Frontal cortex (tissue), 4 donors: ENCODE results near the gene GRK2. TPM values are rescaled to one million over a fixed set of nuclear protein-coding genes. Genes with fewer than 3 reads are reported as not detected.

Experiments
- DNase-seq, 2 donors: peaks; one replicate each; pipeline ENCODE4 v3.0.0; 2012; ENCODE audit warnings: low spot score in 2 of 2
- FAIRE-seq: peaks from 2 replicates; lab custom pipeline; 2012; peaks lifted over from hg19 to GRCh38; lab: Jason Lieb, UNC
- total RNA-seq: library from RNA; depleted of rRNA; stranded (reverse); fragments of >200 nt; gene quantifications from one replicate; pipeline ENCODE4 v1.2.3, GENCODE V29; 2014
- donor health status: control.
- donor health status: control.
- donor health status: control.

GRK2 gene
- total RNA-seq, 1 donor from 2014 or later: 46.9 TPM

GRCh38 chr11:67280341-67280787 lies 14.1 kb downstream of the GRK2 start:
- no peak for FAIRE-seq
- no peak for DNase-seq

DNA sequence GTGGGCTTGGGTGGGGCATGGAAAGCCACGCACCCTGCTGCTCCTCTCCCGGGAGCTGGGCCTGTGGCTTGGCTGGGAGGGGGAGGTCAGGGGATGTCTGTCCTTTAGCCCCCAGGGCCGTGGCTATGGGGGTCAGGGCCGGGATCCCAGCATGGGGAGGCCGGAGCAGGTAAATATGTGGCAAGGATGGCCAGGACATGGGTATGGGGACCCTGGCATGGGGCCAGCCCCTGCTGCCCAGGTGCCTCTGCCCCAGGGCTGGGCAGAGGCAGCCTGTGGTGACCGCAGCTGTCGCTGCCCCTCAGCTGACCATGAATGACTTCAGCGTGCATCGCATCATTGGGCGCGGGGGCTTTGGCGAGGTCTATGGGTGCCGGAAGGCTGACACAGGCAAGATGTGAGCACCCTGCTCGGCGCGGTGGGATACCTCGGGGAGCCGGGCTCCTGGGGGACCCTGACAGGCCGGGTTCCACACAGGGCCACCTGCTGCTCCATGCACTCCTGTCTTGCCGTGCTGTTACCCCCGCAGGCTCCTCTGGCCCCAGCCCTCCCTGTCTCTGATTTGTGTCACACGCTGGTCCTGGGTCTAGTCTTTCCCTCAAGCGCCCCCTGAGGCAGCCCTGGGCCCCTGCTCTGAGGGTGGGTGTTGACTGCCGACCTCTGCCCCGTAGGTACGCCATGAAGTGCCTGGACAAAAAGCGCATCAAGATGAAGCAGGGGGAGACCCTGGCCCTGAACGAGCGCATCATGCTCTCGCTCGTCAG lies 14.7 kb downstream of the GRK2 start:
- FAIRE-seq (no peak), DNase-seq (no peak)

DNA sequence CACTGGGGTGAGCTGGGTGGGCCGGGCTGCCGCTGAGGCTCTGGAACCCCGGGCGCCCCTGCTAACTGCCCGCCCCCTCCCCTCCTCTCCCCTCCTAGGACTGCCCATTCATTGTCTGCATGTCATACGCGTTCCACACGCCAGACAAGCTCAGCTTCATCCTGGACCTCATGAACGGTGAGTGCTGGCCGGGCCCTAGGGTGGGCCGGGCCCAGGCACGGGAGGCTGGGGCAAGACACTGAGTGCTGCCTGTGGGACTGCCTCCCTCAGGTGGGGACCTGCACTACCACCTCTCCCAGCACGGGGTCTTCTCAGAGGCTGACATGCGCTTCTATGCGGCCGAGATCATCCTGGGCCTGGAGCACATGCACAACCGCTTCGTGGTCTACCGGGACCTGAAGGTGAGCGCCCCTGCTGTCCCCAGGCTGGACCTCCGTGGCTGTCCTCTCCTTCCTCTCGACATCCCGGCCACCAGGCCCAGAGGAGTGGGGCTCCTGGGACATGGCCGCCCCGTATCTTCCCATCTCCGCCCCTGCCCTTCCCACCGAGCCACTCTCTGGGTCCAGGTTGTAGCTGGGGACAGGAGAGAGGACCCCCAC lies 15.4 kb downstream of the GRK2 start:
- DNase-seq: no peak
- no peak for FAIRE-seq

GRCh38 chr11:67282155-67282875 lies 16.0 kb downstream of the GRK2 start:
- FAIRE-seq (no peak), DNase-seq (no peak)

GRCh38 chr11:67282876-67283371 lies 16.7 kb downstream of the GRK2 start:
- FAIRE-seq (no peak), DNase-seq (no peak)

GRCh38 chr11:67283481-67283963 lies 17.2 kb downstream of the GRK2 start:
- FAIRE-seq (no peak), DNase-seq (no peak)

- no peak for DNase-seq
- FAIRE-seq: no peak
These were observed 18.7 kb downstream of the GRK2 start for GRCh38 chr11:67284811-67285540.

DNA sequence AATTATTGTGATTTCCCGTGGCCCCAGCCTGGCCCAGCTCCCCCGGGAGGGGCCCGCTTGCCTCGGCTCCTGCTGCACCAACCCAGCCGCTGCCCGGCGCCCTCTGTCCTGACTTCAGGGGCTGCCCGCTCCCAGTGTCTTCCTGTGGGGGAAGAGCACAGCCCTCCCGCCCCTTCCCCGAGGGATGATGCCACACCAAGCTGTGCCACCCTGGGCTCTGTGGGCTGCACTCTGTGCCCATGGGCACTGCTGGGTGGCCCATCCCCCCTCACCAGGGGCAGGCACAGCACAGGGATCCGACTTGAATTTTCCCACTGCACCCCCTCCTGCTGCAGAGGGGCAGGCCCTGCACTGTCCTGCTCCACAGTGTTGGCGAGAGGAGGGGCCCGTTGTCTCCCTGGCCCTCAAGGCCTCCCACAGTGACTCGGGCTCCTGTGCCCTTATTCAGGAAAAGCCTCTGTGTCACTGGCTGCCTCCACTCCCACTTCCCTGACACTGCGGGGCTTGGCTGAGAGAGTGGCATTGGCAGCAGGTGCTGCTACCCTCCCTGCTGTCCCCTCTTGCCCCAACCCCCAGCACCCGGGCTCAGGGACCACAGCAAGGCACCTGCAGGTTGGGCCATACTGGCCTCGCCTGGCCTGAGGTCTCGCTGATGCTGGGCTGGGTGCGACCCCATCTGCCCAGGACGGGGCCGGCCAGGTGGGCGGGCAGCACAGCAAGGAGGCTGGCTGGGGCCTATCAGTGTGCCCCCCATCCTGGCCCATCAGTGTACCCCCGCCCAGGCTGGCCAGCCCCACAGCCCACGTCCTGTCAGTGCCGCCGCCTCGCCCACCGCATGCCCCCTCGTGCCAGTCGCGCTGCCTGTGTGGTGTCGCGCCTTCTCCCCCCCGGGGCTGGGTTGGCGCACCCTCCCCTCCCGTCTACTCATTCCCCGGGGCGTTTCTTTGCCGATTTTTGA lies 19.5 kb downstream of the GRK2 start:
- no peak for DNase-seq
- FAIRE-seq: no peak

DNA sequence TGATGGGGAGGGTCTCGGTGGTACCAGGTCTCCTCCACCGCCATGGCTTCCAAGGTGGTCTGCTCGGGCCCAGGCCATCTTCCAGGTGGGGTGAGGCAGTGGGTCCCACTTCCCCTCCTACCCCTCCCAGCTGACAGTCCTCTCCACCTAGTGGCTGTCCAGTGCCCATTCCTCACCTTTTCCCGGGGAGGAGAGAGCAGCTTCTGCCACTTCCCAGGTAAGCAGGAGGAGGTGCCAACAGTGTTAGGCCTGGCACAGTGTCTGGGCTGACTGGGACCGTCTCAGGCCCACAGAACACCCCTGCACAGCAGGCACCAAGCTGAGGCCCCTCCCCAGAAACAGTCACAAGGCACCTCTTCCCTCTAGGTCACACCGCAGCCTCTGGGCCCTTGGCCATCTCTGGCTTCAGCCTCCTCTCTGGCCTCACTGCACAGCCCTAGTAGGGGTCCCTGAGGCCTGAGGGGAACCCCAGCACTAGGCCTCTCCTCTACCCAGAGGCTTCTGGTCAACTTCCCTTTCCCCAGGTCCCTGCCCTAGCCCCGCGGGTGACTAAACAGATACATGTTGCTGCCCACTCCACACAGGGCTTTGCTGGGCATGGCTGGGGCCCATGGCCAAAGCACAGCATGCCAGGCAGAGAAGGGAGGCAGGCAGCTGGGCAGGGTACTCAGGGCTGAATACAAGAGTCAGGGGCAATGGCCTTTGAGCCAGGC lies 20.5 kb downstream of the GRK2 start:
- no peak for FAIRE-seq
- no peak for DNase-seq

DNA sequence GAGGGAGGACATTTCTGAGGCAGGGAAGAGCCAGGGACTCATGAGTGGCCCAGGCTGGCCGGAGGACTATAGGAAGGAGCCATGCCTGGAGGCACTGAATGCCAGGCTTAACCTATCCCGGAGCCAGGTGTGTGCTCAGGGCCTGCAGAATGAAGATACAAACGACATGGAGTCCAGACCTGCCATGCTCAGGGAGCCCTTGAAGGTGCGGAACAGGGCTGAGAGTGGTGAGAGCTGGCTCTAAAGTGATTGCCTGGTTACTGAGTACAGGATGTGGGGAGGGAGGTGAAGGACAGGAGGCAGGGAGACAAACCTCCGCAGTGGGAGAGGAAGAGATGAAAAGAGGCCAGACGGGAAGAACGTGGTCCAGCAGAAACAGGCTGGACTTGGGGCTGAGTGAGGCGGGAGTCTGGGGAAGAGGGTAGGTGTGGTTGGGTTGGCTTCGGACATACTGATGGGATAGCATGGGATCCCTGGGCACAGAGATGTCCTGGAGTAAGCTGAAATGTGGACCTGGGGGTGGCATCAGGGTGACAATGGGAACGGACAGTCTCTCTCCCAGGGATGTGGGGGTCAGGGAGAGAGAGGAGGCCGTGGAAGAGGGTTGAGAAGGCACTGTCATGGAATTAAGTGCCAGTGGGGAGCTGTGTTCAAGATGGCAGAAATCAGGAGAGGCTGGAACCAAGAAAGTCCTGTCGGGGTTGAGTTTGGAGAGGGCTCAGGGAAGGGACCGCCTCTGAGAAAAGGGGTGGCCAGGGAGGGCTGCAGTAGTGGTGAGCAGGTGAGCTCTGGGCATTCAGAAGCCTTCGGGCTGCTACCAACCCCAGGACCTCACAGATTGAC lies 21.3 kb downstream of the GRK2 start:
- FAIRE-seq (no peak), DNase-seq (no peak)

DNA sequence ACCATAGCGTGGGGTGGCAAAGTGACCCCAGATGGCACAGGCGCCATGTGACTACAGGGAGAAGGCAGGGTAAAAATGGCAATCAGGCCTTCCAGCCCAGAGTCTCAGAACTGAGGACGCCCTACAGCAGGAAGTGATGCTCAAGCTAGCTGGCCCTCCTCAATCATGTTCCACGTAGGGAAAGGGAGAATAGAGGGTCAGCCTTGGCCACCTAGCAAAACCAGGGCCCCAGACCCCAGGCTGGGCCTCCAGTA lies 21.9 kb downstream of the GRK2 start:
- DNase-seq (no peak), FAIRE-seq (no peak)

GRCh38 chr11:67288452-67289225 lies 22.4 kb downstream of the GRK2 start:
- FAIRE-seq (no peak), DNase-seq (peak; percentile 66 to 75)

DNA sequence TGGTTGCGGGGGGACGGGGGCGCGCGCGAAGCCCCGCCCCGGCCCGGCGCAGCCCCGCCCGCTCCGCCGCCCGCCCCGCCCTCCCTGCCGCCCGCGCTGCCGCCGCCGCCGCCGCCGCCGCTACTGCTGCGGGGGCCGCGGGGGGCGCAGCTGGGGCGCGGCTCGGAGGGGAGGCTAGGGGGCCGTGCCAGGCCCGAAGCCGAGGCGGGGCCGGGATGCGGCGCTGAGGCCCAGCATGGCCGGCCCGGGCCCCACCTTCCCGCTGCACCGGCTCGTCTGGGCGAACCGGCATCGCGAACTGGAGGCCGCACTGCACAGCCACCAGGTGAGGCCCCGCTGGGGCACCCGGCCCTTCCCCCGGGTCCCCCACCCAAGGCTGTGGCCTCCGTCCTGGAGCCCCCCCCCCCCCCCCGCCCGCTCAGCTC lies 23.0 kb downstream of the GRK2 start, which contains the start of gene ANKRD13D:
Gene ANKRD13D (plus strand): TSS at position 78 of the 425 bp plus-strand sequence. CDS start 158 bp downstream, at position 236.
- peak; percentile 93 to 95 for DNase-seq
- no peak for FAIRE-seq

- no peak for FAIRE-seq
- DNase-seq: no peak
These were observed 23.6 kb downstream of the GRK2 start for GRCh38 chr11:67289651-67290479.

- no peak for FAIRE-seq
- no peak for DNase-seq
These were observed 24.5 kb downstream of the GRK2 start for GRCh38 chr11:67290801-67291200.
